GM21619 (cell line): ENCODE results near the gene TTK.
"Not testable (repeated sequence)": the region's sequence is repeated elsewhere in the genome, so short reads cannot be mapped to it uniquely, and the experiment has no call there.

Experiments used
- ATAC-seq: cut with Tn5 transposase; IDR thresholded peaks from one replicate; pipeline ENCODE4 v1.9.1; 2021; ENCODE audit not compliant: unreplicated experiment

Gene TTK

DNA sequence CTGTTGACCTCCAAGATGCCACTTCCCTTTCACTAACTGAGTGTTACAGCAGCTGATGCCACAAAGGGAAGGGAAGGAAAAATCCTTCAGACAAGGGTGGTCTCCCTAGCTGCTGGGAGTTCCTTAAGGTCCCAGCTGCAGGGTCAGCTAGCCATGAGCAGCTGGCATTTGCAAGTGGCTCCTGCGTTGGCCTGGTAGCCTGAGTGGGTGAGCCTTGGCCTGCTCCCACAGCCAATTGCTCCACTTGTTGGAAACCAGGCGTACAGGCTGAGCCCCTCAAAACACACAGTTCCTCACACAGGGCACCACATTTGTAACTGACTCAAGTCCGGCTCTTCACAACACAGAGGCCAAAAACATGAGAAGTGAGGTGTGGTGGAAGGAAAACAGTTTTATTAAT, 16.7 kb downstream of the TTK start:
- no peak for ATAC-seq

DNA sequence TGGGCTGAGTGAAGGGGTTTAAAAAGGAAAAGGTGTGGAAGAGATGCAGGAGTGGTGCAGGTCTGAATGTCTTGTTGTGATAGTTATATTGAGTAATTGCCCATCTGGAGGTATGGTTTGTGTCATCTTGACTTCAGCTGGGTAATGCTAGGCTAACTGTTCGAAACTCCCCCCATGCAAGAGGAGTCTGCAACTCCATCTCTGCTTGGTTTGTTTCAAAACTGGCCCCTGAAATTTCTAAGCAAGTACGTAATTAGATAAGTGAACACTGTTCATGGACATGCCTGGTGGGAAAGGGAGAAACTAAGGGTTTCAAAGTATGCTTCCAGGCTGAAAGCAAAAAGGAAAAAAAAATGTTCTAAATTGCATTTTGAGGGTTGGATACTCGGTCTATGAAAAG, 17.1 kb downstream of the TTK start:
- ATAC-seq = no peak

DNA sequence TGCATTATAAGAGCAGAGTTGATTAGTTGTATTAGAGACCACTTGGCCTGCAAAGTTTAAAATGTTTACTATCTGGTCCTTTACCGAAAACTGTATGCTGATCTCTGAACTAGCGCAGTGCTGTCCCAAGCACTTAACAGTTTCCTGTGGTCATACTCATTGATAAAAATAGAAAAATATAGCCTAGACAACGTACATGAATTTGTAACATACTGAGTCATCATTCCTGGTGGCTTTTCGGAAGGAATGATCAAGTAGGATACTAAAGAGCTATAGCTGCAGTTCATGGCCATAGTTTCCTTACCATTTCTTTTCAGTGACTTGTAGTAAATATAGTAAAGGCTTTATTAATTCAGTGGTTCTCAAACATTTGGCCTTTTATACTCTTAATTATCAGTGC, 18.4 kb downstream of the TTK start:
- ATAC-seq = no peak

DNA sequence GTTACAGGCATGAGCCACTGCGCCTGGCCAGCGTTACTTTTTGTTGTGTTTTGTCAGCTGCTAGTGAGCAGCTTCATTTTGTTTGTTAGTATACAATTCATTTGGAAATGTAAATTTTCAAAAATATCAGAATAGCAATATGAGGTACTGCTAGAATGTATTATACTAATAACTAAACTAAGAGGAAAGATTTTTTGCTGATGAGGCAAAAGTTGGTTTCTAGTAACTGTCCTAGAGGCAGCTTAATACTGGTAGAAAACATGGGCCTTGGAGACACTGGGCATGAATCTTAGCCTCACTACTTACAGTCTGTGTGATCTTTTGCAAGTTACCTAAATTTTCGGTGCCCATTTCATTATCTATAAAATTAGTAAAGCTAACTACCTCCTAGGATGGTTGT, 24.1 kb downstream of the TTK start:
- no peak for ATAC-seq

DNA sequence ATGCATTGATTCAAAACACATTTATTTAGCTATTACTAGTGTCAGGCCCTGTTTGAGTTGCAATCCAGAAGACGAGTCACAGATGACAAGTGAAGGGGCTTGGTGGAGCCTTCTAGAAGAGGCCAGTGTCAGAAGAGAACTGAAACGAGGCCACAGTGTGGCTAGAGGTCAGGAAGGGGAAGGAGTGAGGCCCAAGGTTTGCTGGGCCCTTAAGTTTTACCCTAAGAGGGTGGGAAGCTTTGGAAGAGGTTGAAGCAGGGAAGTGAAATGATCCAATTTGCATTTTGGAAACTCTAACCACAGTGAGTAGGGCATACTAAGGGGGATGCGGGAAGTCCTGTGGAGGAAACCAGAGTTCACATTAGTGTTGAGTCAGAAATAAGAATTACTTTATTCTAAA, 25.0 kb downstream of the TTK start:
- peak; percentile 84 for ATAC-seq

DNA sequence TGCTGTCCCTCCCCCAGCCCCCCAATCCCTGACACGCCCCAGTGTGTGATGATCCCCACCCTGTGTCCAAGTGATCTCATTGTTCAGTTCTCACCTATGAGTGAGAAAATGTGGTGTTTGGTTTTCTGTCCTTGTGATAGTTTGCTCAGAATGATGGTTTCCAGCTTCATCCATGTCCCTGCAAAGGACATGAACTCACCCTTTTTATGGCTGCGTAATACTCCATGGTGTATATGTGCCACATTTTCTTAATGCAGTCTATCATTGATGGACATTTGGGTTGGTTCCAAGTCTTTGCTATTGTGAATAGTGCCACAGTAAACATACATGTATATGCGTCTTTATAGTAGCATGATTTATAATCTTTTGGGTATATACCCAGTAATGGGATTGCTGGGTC, 43.8 kb downstream of the TTK start:
- not testable (repeated sequence) for ATAC-seq

DNA sequence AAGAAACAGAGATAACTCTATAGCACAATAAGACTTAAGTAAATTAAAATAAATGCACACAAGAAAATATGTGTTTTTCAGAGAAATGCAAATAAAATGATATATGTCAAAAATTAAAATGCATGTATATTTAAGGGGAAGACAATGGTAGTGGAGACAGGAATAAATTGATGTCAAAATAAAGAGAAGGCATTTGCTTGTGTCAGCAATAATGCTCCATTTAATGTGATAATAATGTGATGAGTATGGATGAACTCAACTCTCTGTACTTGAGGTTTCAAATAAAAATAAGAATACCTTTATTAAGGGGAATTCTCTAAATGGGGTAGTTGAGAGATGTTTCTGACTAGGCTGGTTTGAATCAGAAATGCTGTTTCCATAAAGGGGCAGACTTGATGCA, 56.3 kb downstream of the TTK start:
- no peak for ATAC-seq

DNA sequence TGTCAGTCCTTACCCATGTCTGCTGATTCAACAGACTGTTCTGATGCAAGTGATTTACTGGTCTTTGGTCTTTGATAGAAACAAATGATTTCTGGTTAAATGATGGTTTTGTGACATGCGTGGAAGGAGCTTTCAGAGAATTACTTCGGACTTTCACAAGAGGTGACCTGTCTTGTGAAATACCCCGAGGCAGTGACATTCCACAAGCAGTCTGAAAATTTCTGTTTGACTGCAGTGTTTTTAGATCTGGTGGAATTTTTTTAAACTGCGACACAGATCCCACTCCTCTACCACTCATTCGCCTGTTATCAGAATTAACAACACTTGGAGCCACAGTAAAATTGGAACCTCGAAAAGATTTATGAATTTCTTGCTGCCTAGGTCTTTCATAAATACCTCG, 63.7 kb downstream of the TTK start:
- not testable (repeated sequence) for ATAC-seq

DNA sequence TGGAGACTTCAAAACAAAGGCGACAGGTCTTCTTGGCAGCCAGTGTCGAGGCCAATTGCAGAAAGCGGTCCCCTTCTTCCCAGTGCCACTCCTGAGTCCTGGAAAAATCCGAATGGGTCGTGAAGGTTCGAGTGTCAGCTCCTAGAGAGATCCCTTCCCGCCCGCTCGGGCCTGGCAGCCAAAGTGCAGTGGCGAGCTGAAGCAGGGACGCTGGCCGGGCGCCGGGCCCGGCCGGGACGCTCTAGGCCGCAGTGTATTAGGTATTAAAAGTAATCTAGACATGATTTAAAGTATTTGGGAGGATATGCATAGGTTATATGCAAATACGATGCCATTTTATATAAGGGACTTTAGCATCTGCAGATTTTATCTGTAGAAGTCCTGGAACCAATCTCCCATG, 66.0 kb downstream of the TTK start:
- not testable (repeated sequence) for ATAC-seq

DNA sequence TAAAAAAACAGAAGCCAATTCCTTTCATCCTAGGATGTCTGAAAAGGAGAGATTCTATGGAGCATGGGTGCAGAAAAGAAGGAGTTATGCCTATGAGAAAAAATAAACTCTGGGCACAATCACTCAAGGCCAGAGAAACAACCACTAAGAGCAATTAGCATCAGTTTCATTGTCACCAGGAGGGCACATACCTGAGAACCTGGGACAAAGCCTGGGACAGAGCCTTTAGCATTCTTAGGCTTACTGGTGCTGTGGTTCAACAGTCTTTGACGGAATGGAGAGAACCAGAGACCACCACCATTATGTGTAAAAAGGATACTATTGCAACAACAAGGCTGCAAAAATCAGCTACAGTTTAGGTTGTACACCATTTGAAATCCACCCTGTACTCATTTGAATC, 72.6 kb downstream of the TTK start:
- no peak for ATAC-seq

DNA sequence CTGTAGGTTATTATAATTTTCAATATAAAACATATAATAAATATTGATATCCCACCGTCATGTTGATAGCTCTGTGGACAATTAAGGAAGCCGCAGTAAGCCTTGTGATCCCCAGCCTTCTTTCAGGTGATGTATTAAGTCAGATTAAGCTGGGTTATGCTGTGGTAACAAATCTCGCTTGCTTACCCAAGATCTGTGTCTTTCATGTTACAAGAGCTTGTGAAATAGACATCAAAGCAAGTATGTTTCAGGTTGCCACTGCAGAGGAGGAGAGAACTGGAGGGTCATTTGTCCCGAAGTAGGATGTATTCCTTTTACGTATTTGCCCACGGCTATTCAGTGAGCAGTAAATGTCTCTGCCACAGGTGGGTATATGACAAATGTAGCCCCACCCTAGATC, 84.2 kb downstream of the TTK start:
- no peak for ATAC-seq

DNA sequence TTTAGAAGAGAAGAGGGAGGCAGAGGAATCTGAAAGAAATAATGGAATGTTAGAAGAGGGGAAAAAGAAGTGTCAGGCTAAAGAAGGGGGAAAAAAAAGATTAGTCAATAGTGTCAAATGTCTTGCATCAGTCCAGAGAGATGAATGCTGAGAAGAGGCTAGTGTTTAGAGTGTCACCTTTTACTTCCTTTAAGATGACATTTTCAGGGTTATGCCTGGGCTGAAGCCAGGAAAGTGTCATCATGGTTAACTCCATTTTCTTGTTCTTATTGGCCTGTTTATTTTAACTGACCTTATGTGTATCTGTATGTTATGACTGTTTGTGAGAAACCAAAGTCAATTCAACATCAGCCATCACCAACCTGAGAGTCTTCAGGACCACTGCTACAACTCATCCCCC, 87.1 kb downstream of the TTK start:
- no peak for ATAC-seq
